SK-N-SH treated with all-trans-retinoic acid at 6 μM for 48 hours (cell line): ENCODE measurements around the gene SF1.
"Not testable (repeated sequence)": the region's sequence is repeated elsewhere in the genome, so short reads cannot be mapped to it uniquely, and the experiment has no call there.

Source experiments
- ATAC-seq: fragments of 200-7000 bp; cut with Tn5 transposase; 3 replicates; pipeline ENCODE4 v1.9.1; 2020; ENCODE audit warnings: mild to moderate bottlenecking, moderate library complexity
- BACH2 ChIP-seq: fragments of 250-450 bp; sonication (Bioruptor Pico); IDR thresholded peaks from 2 replicates; pipeline ENCODE4 v1.9.0; 2021; ENCODE audit warnings: mild to moderate bottlenecking, borderline replicate concordance
- CSDC2 ChIP-seq: fragments of 250-450 bp; sonication (Bioruptor Pico); IDR thresholded peaks from 2 replicates; pipeline ENCODE4 v1.5.0; 2020; ENCODE audit warnings: mild to moderate bottlenecking, moderate library complexity
- GLIS3 ChIP-seq: fragments of 250-450 bp; sonication (Bioruptor Pico); IDR thresholded peaks from 2 replicates; pipeline ENCODE4 v1.5.0; 2020; ENCODE audit warnings: mild to moderate bottlenecking, moderate library complexity
- ISL1 ChIP-seq: fragments of 250-450 bp; sonication (Bioruptor Pico); IDR thresholded peaks from 2 replicates; pipeline ENCODE4 v2.1.2; 2022; ENCODE audit warnings: mild to moderate bottlenecking, moderate library complexity
- OSR1 ChIP-seq: fragments of 250-450 bp; sonication (Bioruptor Pico); IDR thresholded peaks from 2 replicates; pipeline ENCODE4 v1.8.0; 2022; ENCODE audit warnings: moderate library complexity, mild to moderate bottlenecking, inconsistent platforms
- POU6F1 ChIP-seq: fragments of 250-450 bp; sonication (Bioruptor Pico); IDR thresholded peaks from 2 replicates; pipeline ENCODE4 v1.8.0; 2021; ENCODE audit warnings: low read depth, mild to moderate bottlenecking, moderate library complexity, borderline replicate concordance
- RARB ChIP-seq: fragments of 250-450 bp; sonication (Bioruptor Pico); IDR thresholded peaks from 2 replicates; pipeline ENCODE4 v1.8.0; 2021; ENCODE audit warnings: mild to moderate bottlenecking, moderate library complexity
- SNAI2 ChIP-seq: fragments of 250-450 bp; sonication (Bioruptor Pico); IDR thresholded peaks from 2 replicates; pipeline ENCODE4 v1.5.0; 2020; ENCODE audit warnings: mild to moderate bottlenecking, moderate library complexity
- TCF4 ChIP-seq: fragments of 250-450 bp; sonication (Bioruptor Pico); IDR thresholded peaks from 2 replicates; pipeline ENCODE4 v1.8.0; 2021; ENCODE audit warnings: mild to moderate bottlenecking, moderate library complexity, borderline replicate concordance
- TOX ChIP-seq: fragments of 250-450 bp; sonication (Bioruptor Pico); IDR thresholded peaks from 2 replicates; pipeline ENCODE4 v1.8.0; 2021; ENCODE audit warnings: mild to moderate bottlenecking, moderate library complexity, borderline replicate concordance
- ZC3H10 ChIP-seq: fragments of 250-450 bp; sonication (Bioruptor Pico); IDR thresholded peaks from 2 replicates; pipeline ENCODE4 v1.5.1; 2021; ENCODE audit warnings: mild to moderate bottlenecking, moderate library complexity
- ZFP3 ChIP-seq: fragments of 250-450 bp; sonication (Bioruptor Pico); IDR thresholded peaks from 2 replicates; pipeline ENCODE4 v1.5.0; 2020; ENCODE audit warnings: mild to moderate bottlenecking, moderate library complexity
- ZFP30 ChIP-seq: fragments of 450-650 bp; formaldehyde crosslinking; IDR thresholded peaks from 2 replicates; pipeline ENCODE4 v1.5.0; 2022; ENCODE audit warnings: mild to moderate bottlenecking, moderate library complexity
- ZNF565 ChIP-seq: fragments of 450-650 bp; formaldehyde crosslinking; conservative IDR thresholded peaks from 2 replicates; pipeline ENCODE4 v1.5.0; 2020; ENCODE audit warnings: low read depth, mild to moderate bottlenecking, moderate library complexity
- ZNF70 ChIP-seq: fragments of 450-650 bp; formaldehyde crosslinking; IDR thresholded peaks from 2 replicates; pipeline ENCODE4 v1.5.0; 2020; ENCODE audit warnings: mild to moderate bottlenecking, moderate library complexity
- ZNF8 ChIP-seq: fragments of 450-650 bp; formaldehyde crosslinking; IDR thresholded peaks from 2 replicates; pipeline ENCODE4 v1.5.0; 2020; ENCODE audit warnings: mild to moderate bottlenecking, moderate library complexity
- TF ChIP-seq, protein P1 (sequence below): fragments of 250-450 bp; sonication (Bioruptor Pico); IDR thresholded peaks from 2 replicates; pipeline ENCODE4 v1.5.1; 2020; ENCODE audit warnings: low read depth, mild to moderate bottlenecking, moderate library complexity
- TF ChIP-seq, protein P2 (sequence below): fragments of 250-450 bp; sonication (Bioruptor Pico); IDR thresholded peaks from 2 replicates; pipeline ENCODE4 v1.8.0; 2020; ENCODE audit warnings: mild to moderate bottlenecking, moderate library complexity, borderline replicate concordance
- TF ChIP-seq, protein P3 (sequence below): fragments of 250-450 bp; sonication (Bioruptor Pico); IDR thresholded peaks from 2 replicates; pipeline ENCODE4 v1.5.1; 2021; ENCODE audit warnings: mild to moderate bottlenecking, moderate library complexity

The SF1 gene

GRCh38 chr11:64817476-64817875 is 39.1 kb upstream of the SF1 start:
- TF ChIP-seq, protein P1, sequence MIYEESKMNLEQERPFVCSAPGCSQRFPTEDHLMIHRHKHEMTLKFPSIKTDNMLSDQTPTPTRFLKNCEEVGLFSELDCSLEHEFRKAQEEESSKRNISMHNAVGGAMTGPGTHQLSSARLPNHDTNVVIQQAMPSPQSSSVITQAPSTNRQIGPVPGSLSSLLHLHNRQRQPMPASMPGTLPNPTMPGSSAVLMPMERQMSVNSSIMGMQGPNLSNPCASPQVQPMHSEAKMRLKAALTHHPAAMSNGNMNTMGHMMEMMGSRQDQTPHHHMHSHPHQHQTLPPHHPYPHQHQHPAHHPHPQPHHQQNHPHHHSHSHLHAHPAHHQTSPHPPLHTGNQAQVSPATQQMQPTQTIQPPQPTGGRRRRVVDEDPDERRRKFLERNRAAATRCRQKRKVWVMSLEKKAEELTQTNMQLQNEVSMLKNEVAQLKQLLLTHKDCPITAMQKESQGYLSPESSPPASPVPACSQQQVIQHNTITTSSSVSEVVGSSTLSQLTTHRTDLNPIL (CRISPR knock-in tag) = no peak
- TF ChIP-seq, all 23 proteins: peak for 0
- no peak for ATAC-seq

DNA sequence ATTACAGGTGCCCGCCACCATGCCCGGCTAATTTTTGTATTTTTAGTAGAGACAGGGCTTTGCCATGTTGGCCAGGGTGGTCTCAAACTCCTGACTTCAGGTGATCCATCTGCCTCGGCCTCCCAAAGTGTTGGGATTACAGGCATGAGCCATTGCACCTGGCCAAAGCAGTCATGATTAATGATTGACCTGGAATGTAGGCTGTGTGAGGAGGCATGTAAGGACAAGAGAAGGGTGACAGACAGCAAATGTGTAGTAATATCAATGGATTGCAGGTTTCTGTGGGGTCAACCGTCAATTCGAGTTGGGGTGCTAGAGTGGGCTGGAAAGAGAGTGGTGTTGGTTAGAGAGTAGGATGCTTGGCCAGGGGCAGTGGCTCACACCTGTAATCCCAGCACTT is 37.1 kb upstream of the SF1 start:
- ATAC-seq = not testable (repeated sequence)

- ATAC-seq = no peak
Measured at GRCh38 chr11:64814712-64815187, 36.4 kb upstream of the SF1 start.

DNA sequence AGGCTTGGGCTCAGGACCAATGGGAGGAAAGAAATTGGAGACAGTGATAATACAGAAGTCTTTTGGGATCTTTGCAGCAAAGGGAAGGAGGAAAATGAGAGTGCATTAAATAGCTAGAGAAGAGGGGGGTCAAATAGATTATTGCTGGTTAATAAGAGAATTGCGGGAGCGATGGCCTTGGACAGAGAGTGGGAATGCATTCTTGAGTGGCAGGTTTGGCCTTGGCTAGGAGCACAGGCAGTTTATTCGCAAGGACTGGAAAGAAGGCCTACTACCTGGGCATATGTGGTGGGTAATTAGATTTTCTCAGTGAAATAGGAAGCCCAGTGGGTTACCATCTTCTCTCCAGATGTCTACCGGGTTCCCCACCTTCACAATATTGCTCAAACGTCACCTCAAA is 35.5 kb upstream of the SF1 start:
- TF ChIP-seq RARB (CRISPR knock-in tag) (no peak), ZNF8 (CRISPR knock-in tag) (no peak), ISL1 (CRISPR knock-in tag) (no peak), CSDC2 (no peak), ZFP30 (CRISPR knock-in tag) (no peak), BACH2 (CRISPR knock-in tag) (no peak), TCF4 (CRISPR knock-in tag) (no peak), ZNF70 (CRISPR knock-in tag) (no peak), OSR1 (CRISPR knock-in tag) (no peak), POU6F1 (CRISPR knock-in tag) (no peak), TOX (CRISPR knock-in tag) (no peak), GLIS3 (no peak), ZFP3 (CRISPR knock-in tag) (no peak)
- TF ChIP-seq, protein P1 (CRISPR knock-in tag) = no peak
- TF ChIP-seq, protein P2, sequence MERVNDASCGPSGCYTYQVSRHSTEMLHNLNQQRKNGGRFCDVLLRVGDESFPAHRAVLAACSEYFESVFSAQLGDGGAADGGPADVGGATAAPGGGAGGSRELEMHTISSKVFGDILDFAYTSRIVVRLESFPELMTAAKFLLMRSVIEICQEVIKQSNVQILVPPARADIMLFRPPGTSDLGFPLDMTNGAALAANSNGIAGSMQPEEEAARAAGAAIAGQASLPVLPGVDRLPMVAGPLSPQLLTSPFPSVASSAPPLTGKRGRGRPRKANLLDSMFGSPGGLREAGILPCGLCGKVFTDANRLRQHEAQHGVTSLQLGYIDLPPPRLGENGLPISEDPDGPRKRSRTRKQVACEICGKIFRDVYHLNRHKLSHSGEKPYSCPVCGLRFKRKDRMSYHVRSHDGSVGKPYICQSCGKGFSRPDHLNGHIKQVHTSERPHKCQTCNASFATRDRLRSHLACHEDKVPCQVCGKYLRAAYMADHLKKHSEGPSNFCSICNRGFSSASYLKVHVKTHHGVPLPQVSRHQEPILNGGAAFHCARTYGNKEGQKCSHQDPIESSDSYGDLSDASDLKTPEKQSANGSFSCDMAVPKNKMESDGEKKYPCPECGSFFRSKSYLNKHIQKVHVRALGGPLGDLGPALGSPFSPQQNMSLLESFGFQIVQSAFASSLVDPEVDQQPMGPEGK (CRISPR knock-in tag) = no peak
- TF ChIP-seq, protein P3, sequence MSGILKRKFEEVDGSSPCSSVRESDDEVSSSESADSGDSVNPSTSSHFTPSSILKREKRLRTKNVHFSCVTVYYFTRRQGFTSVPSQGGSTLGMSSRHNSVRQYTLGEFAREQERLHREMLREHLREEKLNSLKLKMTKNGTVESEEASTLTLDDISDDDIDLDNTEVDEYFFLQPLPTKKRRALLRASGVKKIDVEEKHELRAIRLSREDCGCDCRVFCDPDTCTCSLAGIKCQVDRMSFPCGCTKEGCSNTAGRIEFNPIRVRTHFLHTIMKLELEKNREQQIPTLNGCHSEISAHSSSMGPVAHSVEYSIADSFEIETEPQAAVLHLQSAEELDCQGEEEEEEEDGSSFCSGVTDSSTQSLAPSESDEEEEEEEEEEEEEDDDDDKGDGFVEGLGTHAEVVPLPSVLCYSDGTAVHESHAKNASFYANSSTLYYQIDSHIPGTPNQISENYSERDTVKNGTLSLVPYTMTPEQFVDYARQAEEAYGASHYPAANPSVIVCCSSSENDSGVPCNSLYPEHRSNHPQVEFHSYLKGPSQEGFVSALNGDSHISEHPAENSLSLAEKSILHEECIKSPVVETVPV (CRISPR knock-in tag) = no peak
- no peak for ATAC-seq

More at GRCh38 chr11:64814712-64815187, 36.4 kb upstream of the SF1 start:
- TF ChIP-seq SNAI2 (CRISPR knock-in tag) = no peak
- no peak for TF ChIP-seq ZFP30 (CRISPR knock-in tag)
- no peak for TF ChIP-seq ZFP3 (CRISPR knock-in tag)
- TF ChIP-seq BACH2 (CRISPR knock-in tag) = no peak

GRCh38 chr11:64810891-64811272 is 32.5 kb upstream of the SF1 start:
- ATAC-seq = peak; percentile 6

More at GRCh38 chr11:64810891-64811272, 32.5 kb upstream of the SF1 start:
- TF ChIP-seq OSR1 (CRISPR knock-in tag) (no peak), POU6F1 (CRISPR knock-in tag) (no peak), ZNF565 (CRISPR knock-in tag) (no peak), SNAI2 (CRISPR knock-in tag) (no peak), CSDC2 (no peak), BACH2 (CRISPR knock-in tag) (no peak), ZC3H10 (no peak), ZNF8 (CRISPR knock-in tag) (no peak), TCF4 (CRISPR knock-in tag) (no peak)
- TF ChIP-seq, protein P3 (CRISPR knock-in tag) = no peak
- TF ChIP-seq, protein P1 (CRISPR knock-in tag) = no peak
